IMR-90 (cell line): Measurements from ENCODE around the gene NKAIN1. TPM values are rescaled to one million over a fixed set of nuclear protein-coding genes. Genes with fewer than 3 reads are reported as not detected.

ENCODE experiments used
- ATAC-seq: fragments of 200-7000 bp; cut with Tn5 transposase; 2 replicates; pipeline ENCODE4 v1.9.1; 2020; ENCODE audit warnings: low read depth, mild to moderate bottlenecking, moderate library complexity
- BruUV-seq: library from RNA; stranded (reverse); fragments of 400-500 nt; replicated peaks from 2 replicates; lab custom pipeline; 2021; lab: Mats Ljungman, UMichigan
- CTCF ChIA-PET: fragments of 300-600 bp; formaldehyde crosslinking; extraction: SDS; loops from one replicate; lab custom pipeline; 2021; ENCODE audit warnings: antibody characterized with exemption; lab: Yijun Ruan, JAX
- POLR2A ChIA-PET: fragments of 300-600 bp; sonication (Branson Sonifier 250); formaldehyde crosslinking; loops from one replicate; lab custom pipeline; 2022; ENCODE audit warnings: antibody characterized with exemption; ENCODE audit not compliant: unreplicated experiment; lab: Charles Lee
- DNase-seq: peaks from one replicate; pipeline ENCODE4 v3.0.0; 2013
- H2AFZ ChIP-seq: replicated peaks from 2 replicates; pipeline ENCODE3; 2013; ENCODE audit warnings: low read length, mild to moderate bottlenecking; ENCODE audit not compliant: poor library complexity
- H2AK5ac ChIP-seq: 2 replicates; pipeline ENCODE4 v1.6.1; 2013; ENCODE audit warnings: low read depth, low read length, inconsistent platforms
- H2AK9ac ChIP-seq: replicated peaks from 2 replicates; pipeline ENCODE3; 2013; ENCODE audit warnings: mild to moderate bottlenecking, low read depth, low read length, moderate library complexity; ENCODE audit not compliant: poor library complexity
- H2BK120ac ChIP-seq: 2 replicates; pipeline ENCODE4 v1.6.1; 2013; ENCODE audit warnings: low read depth, low read length, inconsistent platforms
- H2BK15ac ChIP-seq: 3 replicates; pipeline ENCODE4 v1.6.1; 2013; ENCODE audit warnings: low read depth, low read length, inconsistent platforms
- H2BK20ac ChIP-seq: 2 replicates; pipeline ENCODE4 v1.6.1; 2013; ENCODE audit warnings: low read depth, mild to moderate bottlenecking, inconsistent platforms, low read length, moderate library complexity
- H2BK5ac ChIP-seq: 2 replicates; pipeline ENCODE4 v1.6.1; 2013; ENCODE audit warnings: mild to moderate bottlenecking, low read depth, low read length, inconsistent platforms; ENCODE audit not compliant: poor library complexity, severe bottlenecking
- H3K14ac ChIP-seq: replicated peaks from 2 replicates; pipeline ENCODE4 v1.6.1; 2013; ENCODE audit warnings: low read depth, low read length, inconsistent platforms
- H3K18ac ChIP-seq: 2 replicates; pipeline ENCODE4 v1.6.1; 2013; ENCODE audit warnings: low read depth, low read length, control low read depth
- H3K23ac ChIP-seq: 2 replicates; pipeline ENCODE4 v1.6.1; 2013; ENCODE audit warnings: low read depth, low read length, inconsistent platforms
- H3K27ac ChIP-seq: 2 replicates; pipeline ENCODE4 v1.5.1; 2013; ENCODE audit warnings: mild to moderate bottlenecking, control low read depth, low read length; ENCODE audit not compliant: insufficient read depth
- H3K27me3 ChIP-seq: 2 replicates; pipeline ENCODE4 v1.6.1; 2013; ENCODE audit warnings: low read length; ENCODE audit not compliant: control insufficient read depth, insufficient read depth
- H3K36me3 ChIP-seq: 2 replicates; pipeline ENCODE4 v1.6.1; 2013; ENCODE audit warnings: low read length, mixed read lengths; ENCODE audit not compliant: control insufficient read depth, insufficient read depth
- H3K4ac ChIP-seq: 2 replicates; pipeline ENCODE4 v1.6.1; 2013; ENCODE audit warnings: low read depth, low read length, inconsistent platforms
- H3K4me1 ChIP-seq: 2 replicates; pipeline ENCODE4 v1.6.1; 2013; ENCODE audit warnings: low read length, mixed read lengths; ENCODE audit not compliant: control insufficient read depth, insufficient read depth
- H3K4me2 ChIP-seq: 2 replicates; pipeline ENCODE4 v1.6.1; 2013; ENCODE audit warnings: low read depth, mild to moderate bottlenecking, control low read depth, low read length, moderate library complexity
- H3K4me3 ChIP-seq: 2 replicates; pipeline ENCODE4 v1.5.1; 2013; ENCODE audit warnings: low read depth, mild to moderate bottlenecking, control low read depth, low read length, moderate library complexity; ENCODE audit not compliant: insufficient read depth
- H3K56ac ChIP-seq: 2 replicates; pipeline ENCODE4 v1.6.1; 2013; ENCODE audit warnings: low read length, inconsistent platforms; ENCODE audit not compliant: insufficient read depth; ENCODE audit errors: extremely low read depth
- H3K79me1 ChIP-seq, 2 experiments: 2 replicates each; pipeline ENCODE4 v1.6.1; 2013; ENCODE audit warnings: low read length in 2 of 2, inconsistent platforms in 1 of 2, low read depth in 1 of 2
- H3K9ac ChIP-seq: 2 replicates; pipeline ENCODE4 v1.6.1; 2013; ENCODE audit warnings: low read depth, low read length, control low read depth
- H3K9me1 ChIP-seq: 2 replicates; pipeline ENCODE4 v1.6.1; 2013; ENCODE audit warnings: low read length, inconsistent platforms; ENCODE audit not compliant: insufficient read depth
- H3K9me3 ChIP-seq: 2 replicates; pipeline ENCODE4 v1.6.1; 2013; ENCODE audit warnings: low read length; ENCODE audit not compliant: control insufficient read depth, insufficient read depth
- H4K20me1 ChIP-seq: 2 replicates; pipeline ENCODE4 v1.6.1; 2013; ENCODE audit warnings: low read length, inconsistent platforms; ENCODE audit not compliant: insufficient read depth
- H4K5ac ChIP-seq: 2 replicates; pipeline ENCODE4 v1.6.1; 2013; ENCODE audit warnings: mild to moderate bottlenecking, low read depth, low read length, control low read depth
- H4K8ac ChIP-seq, 2 experiments: 2 replicates each; pipeline ENCODE4 v1.6.1; 2013; ENCODE audit warnings: low read depth in 2 of 2, low read length in 2 of 2, control low read depth in 1 of 2, inconsistent platforms in 1 of 2
- H4K91ac ChIP-seq: 2 replicates; pipeline ENCODE4 v1.6.1; 2013; ENCODE audit warnings: low read depth, low read length, inconsistent platforms; ENCODE audit not compliant: insufficient read depth
- FOS ChIP-seq: fragments of 150-350 bp; IDR thresholded peaks from 2 replicates; pipeline ENCODE4 v1.6.1; 2016; ENCODE audit warnings: low read depth, low read length
- MAZ ChIP-seq: IDR thresholded peaks from 2 replicates; pipeline ENCODE4 v1.6.1; 2012; ENCODE audit warnings: low read depth, mild to moderate bottlenecking, low read length, improper control_type of control experiment, moderate library complexity, borderline replicate concordance
- MXI1 ChIP-seq: IDR thresholded peaks from 2 replicates; pipeline ENCODE4 v1.6.1; 2012; ENCODE audit warnings: low read depth, mild to moderate bottlenecking, low read length, moderate library complexity, borderline replicate concordance
- POLR2A ChIP-seq: IDR thresholded peaks from 2 replicates; pipeline ENCODE4 v1.6.1; 2012; ENCODE audit warnings: mild to moderate bottlenecking, low read depth, low read length
- RAD21 ChIP-seq: IDR thresholded peaks from 2 replicates; pipeline ENCODE4 v1.6.1; 2012; ENCODE audit warnings: low read length, improper control_type of control experiment
- RCOR1 ChIP-seq: IDR thresholded peaks from 2 replicates; pipeline ENCODE4 v1.6.1; 2012; ENCODE audit warnings: mild to moderate bottlenecking, low read length, improper control_type of control experiment; ENCODE audit not compliant: insufficient replicate concordance
- SMC3 ChIP-seq: fragments of 150-350 bp; IDR thresholded peaks from 2 replicates; pipeline ENCODE4 v1.6.1; 2016; ENCODE audit warnings: low read depth, mild to moderate bottlenecking, antibody characterized with exemption, low read length, moderate library complexity
- USF2 ChIP-seq: fragments of 150-350 bp; IDR thresholded peaks from 2 replicates; pipeline ENCODE4 v1.6.1; 2017; ENCODE audit warnings: mild to moderate bottlenecking, antibody characterized with exemption, low read length, low read depth
- WGBS, 2 experiments: methylation state at CpG; one replicate each; pipeline versions ENCODE4 v1.1.5 to v1.1.7; 2013; ENCODE audit warnings: missing lambda C conversion rate in 2 of 2; ENCODE audit not compliant: insufficient read length in 1 of 2; ENCODE audit errors: extremely low coverage in 2 of 2; 5-methylcytosine and 5-hydroxymethylcytosine counted together
- dilution Hi-C: fragments of 300-500 bp; cut with HindIII; formaldehyde crosslinking; loops from one replicate; pipeline ENCODE4 v1.14.3; 2018; ENCODE audit warnings: low sequenced_read_pairs; ENCODE audit not compliant: unreplicated experiment
- in situ Hi-C: fragments of 300-500 bp; cut with MboI; formaldehyde crosslinking; loops from 3 replicates; pipeline ENCODE4 v1.14.3; 2019; ENCODE audit warnings: low sequenced_read_pairs, inconsistent platforms, mixed read lengths
- intact Hi-C: fragments of 100-400 bp; cut with micrococcal nuclease; formaldehyde crosslinking; loops from 2 replicates; pipeline ENCODE4 v1.10.0; 2022
- polyA plus RNA-seq, 3 experiments: library from polyadenylated mRNA; depleted of rRNA; stranded (reverse); fragments of >200 nt; gene quantifications; 2 replicates each; pipeline ENCODE4 v1.2.3, GENCODE V29; 2012; ENCODE audit warnings: low replicate concordance in 1 of 3
- total RNA-seq: library from RNA; depleted of rRNA; stranded (reverse); fragments of >200 nt; gene quantifications from 2 replicates; pipeline ENCODE4 v1.2.3, GENCODE V29; 2012
- TF ChIP-seq, protein P1 (sequence below): conservative IDR thresholded peaks from 2 replicates; pipeline ENCODE4 v1.5.1; 2012; ENCODE audit warnings: mild to moderate bottlenecking, low read depth, low read length, improper control_type of control experiment

The NKAIN1 gene
- total and polyA plus RNA-seq, 2 of the 4 experiments (the other 2 are of a cell fraction): under 0.01 to 0.09 TPM

DNA sequence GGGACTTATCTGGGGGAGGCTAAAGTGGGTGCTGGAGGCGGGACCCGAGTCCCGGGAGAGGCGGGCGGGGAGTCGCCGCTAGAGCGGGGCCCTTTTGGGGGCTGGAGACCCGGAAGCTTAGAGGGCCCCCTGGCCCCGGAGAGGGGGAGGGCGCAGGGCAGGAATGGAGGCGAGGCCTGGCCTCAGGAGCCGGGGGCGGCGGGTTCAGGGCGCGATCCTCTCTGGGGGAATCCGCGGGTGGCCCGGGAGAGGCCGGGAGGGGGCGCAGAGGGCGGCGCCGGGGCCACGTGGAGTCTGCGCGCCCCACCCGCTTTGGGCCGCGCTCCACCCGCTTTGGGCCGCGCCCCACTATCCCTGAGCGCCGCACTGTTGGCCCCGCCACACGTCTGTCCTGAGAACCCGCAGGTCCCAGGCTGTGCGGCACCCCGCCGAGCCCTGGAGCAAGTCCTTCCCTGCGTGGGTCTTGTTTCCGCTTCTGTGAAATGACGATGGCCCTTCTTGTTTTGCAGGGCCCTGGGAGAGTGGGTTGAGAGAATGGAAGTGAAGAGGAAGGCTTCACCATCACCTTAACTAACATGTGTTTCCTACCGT is 84.4 kb downstream of the NKAIN1 start:
- H2BK15ac ChIP-seq: no peak overlapping the region
- POLR2A ChIA-PET: no interaction called here

More for the DNA sequence above, 84.4 kb downstream of the NKAIN1 start:
- Histone ChIP-seq H3K56ac (peak overlapping the region; percentile 80; the same call in 1 of the 2 replicates), H3K9me1 (peaks cover 3% of the 10 kb centered on the region; the same call in 1 of the 2 replicates), H2BK5ac (peak overlapping the region; percentile 46), H3K14ac (peak overlapping the region; percentile 94), H3K9ac (peak overlapping the region; percentile 96), H3K23ac (peak overlapping the region; percentile 66), H3K27ac (peak overlapping the region; percentile 71), H3K36me3 (no peaks in the 10 kb centered on the region; the same call in 1 of the 2 replicates), H4K20me1 (no peaks in the 10 kb centered on the region), H3K18ac (peak overlapping the region; percentile 39), H3K79me1 (peaks cover 2 to 11% of the 10 kb centered on the region in 2 experiments; a peak in 2 of 4 replicates), H3K4me2 (peak overlapping the region; percentile 88), H3K27me3 (no peaks in the 10 kb centered on the region), H2BK120ac (peak overlapping the region; percentile 62; the same call in 1 of the 2 replicates), H3K4me3 (peak overlapping the region; percentile 71), H2AFZ (peak overlapping the region; percentile 95), H3K4me1 (peaks cover 6% of the 10 kb centered on the region), H4K5ac (peak overlapping the region; percentile 87), H4K91ac (peak overlapping the region; percentile 94), H2AK9ac (peak overlapping the region; percentile 96), H3K4ac (peak overlapping the region; percentile 90), H4K8ac (peak overlapping the region; percentile 83 to 86), H3K9me3 (no peaks in the 10 kb centered on the region), H2BK20ac (no peak overlapping the region), H2AK5ac (peak overlapping the region; percentile 75; the same call in 1 of the 2 replicates)
- BruUV-seq: no TSS peak
- DNase-seq (peak; percentile 32), ATAC-seq (peak; percentile 80)
- in situ Hi-C loops: no loop called here
- 0% methylated on average over 25 of the region's 46 CpGs; no CpG with 5 or more reads in 1 of the 2 experiments for WGBS, 2 experiments
- intact Hi-C loops: loop anchor here (2.0 to 10.0 kb wide), 3 partner anchors 27 to 201 kb away; partner anchors contain the start of gene PUM1
- CTCF ChIA-PET: no interaction called here
- dilution Hi-C loops: no loop called here
- TF ChIP-seq, protein P1, sequence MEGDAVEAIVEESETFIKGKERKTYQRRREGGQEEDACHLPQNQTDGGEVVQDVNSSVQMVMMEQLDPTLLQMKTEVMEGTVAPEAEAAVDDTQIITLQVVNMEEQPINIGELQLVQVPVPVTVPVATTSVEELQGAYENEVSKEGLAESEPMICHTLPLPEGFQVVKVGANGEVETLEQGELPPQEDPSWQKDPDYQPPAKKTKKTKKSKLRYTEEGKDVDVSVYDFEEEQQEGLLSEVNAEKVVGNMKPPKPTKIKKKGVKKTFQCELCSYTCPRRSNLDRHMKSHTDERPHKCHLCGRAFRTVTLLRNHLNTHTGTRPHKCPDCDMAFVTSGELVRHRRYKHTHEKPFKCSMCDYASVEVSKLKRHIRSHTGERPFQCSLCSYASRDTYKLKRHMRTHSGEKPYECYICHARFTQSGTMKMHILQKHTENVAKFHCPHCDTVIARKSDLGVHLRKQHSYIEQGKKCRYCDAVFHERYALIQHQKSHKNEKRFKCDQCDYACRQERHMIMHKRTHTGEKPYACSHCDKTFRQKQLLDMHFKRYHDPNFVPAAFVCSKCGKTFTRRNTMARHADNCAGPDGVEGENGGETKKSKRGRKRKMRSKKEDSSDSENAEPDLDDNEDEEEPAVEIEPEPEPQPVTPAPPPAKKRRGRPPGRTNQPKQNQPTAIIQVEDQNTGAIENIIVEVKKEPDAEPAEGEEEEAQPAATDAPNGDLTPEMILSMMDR: peak; percentile 28; the same call in 1 of the 2 replicates
- no peak for TF ChIP-seq FOS
- TF ChIP-seq MAZ: peak; percentile 46; the same call in 1 of the 2 replicates
- peak; percentile 88 for TF ChIP-seq MXI1
- TF ChIP-seq RAD21: no peak
- peak; percentile 36; the same call in 1 of the 2 replicates for TF ChIP-seq POLR2A
- TF ChIP-seq USF2: peak; percentile 64
- TF ChIP-seq RCOR1: no peak
- no peak for TF ChIP-seq SMC3
